Osteoblast (primary cell): ENCODE measurements around the gene RILPL2. TPM values are rescaled to one million over a fixed set of nuclear protein-coding genes. Genes with fewer than 3 reads are reported as not detected.
"Not testable (repeated sequence)": the region's sequence is repeated elsewhere in the genome, so short reads cannot be mapped to it uniquely, and the experiment has no call there.

Experiments used
- DNase-seq: peaks from one replicate; pipeline ENCODE4 v3.0.0; 2011; ENCODE audit warnings: low spot score, mixed read lengths; ENCODE audit not compliant: insufficient read length; ENCODE audit errors: missing footprints
- H2AFZ ChIP-seq: 2 replicates; pipeline ENCODE4 v1.6.0; 2011; ENCODE audit warnings: mild to moderate bottlenecking, low read length
- H3K27ac ChIP-seq: 2 replicates; pipeline ENCODE4 v1.5.1; 2011; ENCODE audit warnings: mild to moderate bottlenecking, low read depth, low read length, moderate library complexity
- H3K27me3 ChIP-seq: 2 replicates; pipeline ENCODE4 v1.6.0; 2012; ENCODE audit warnings: mild to moderate bottlenecking, control low read depth, inconsistent platforms, low read length, moderate library complexity; ENCODE audit not compliant: insufficient read depth
- H3K36me3 ChIP-seq: 2 replicates; pipeline ENCODE4 v1.5.1; 2011; ENCODE audit warnings: mild to moderate bottlenecking, low read length, control low read depth, moderate library complexity; ENCODE audit not compliant: insufficient read depth
- H3K4me1 ChIP-seq: 2 replicates; pipeline ENCODE4 v1.5.1; 2011; ENCODE audit warnings: mild to moderate bottlenecking, low read length, control low read depth, moderate library complexity; ENCODE audit not compliant: insufficient read depth
- H3K4me2 ChIP-seq: 2 replicates; pipeline ENCODE4 v1.6.0; 2011; ENCODE audit warnings: mild to moderate bottlenecking, low read length; ENCODE audit not compliant: insufficient read depth
- H3K4me3 ChIP-seq: fragments of 200-600 bp; sonication (generic); 3 replicates; pipeline ENCODE4 v1.5.1; 2012; ENCODE audit warnings: mild to moderate bottlenecking, low read length, inconsistent platforms; ENCODE audit not compliant: insufficient read depth
- H3K79me2 ChIP-seq: 2 replicates; pipeline ENCODE4 v1.6.0; 2012; ENCODE audit warnings: mild to moderate bottlenecking, low read length, control low read depth, inconsistent platforms; ENCODE audit not compliant: insufficient read depth
- H3K9me3 ChIP-seq: 2 replicates; pipeline ENCODE4 v1.5.1; 2011; ENCODE audit warnings: low read depth, low read length, control low read depth
- H4K20me1 ChIP-seq: 2 replicates; pipeline ENCODE4 v1.6.0; 2012; ENCODE audit warnings: mild to moderate bottlenecking, low read length, control low read depth; ENCODE audit not compliant: insufficient read depth
- total RNA-seq: library from RNA; depleted of rRNA; stranded (reverse); fragments of >200 nt; gene quantifications from 2 replicates; pipeline ENCODE4 v1.2.3, GENCODE V29; 2012
- TF ChIP-seq, protein P1 (sequence below): IDR thresholded peaks from 2 replicates; pipeline ENCODE4 v1.5.1; 2011; ENCODE audit warnings: mild to moderate bottlenecking, low read depth, low read length, moderate library complexity; ENCODE audit errors: extremely low read depth

The RILPL2 gene
- total RNA-seq, 1 donor: 5.1 TPM

DNA sequence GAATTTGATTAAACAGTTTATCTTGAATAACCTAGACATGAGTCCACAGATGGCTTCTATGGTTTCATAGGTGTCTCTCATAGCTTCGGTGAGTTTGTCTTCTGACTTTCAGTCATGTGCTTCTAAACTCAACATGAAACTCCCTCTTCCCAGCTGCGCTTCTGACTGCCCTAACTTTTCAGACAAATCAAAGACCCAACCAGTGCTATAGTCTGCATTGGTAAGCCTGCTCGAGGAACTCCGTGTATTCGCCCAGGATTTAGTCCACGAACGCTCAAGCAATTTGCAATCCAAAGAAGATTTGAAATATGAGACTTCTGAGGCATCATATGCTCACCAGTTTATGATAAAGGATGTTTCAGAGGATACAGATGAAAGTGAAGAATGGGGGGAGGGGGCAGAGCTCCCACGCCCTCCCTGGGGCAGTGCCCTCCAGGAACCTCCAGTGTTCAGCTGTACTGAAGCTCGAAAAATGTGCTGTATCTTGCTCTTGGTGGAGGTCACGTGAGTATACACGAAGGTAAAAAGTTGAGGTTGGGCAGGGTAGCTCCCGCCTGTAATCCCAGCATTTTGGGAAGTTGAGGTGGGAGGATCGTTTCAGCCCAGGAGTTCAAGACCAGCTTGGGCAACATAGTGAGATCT lies 5.2 kb upstream of the RILPL2 start:
- H3K36me3 ChIP-seq: no peaks in the 10 kb centered on the region
- TF ChIP-seq, protein P1, sequence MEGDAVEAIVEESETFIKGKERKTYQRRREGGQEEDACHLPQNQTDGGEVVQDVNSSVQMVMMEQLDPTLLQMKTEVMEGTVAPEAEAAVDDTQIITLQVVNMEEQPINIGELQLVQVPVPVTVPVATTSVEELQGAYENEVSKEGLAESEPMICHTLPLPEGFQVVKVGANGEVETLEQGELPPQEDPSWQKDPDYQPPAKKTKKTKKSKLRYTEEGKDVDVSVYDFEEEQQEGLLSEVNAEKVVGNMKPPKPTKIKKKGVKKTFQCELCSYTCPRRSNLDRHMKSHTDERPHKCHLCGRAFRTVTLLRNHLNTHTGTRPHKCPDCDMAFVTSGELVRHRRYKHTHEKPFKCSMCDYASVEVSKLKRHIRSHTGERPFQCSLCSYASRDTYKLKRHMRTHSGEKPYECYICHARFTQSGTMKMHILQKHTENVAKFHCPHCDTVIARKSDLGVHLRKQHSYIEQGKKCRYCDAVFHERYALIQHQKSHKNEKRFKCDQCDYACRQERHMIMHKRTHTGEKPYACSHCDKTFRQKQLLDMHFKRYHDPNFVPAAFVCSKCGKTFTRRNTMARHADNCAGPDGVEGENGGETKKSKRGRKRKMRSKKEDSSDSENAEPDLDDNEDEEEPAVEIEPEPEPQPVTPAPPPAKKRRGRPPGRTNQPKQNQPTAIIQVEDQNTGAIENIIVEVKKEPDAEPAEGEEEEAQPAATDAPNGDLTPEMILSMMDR: no peak
- no peaks in the 10 kb centered on the region for H3K27me3 ChIP-seq
- no peak overlapping the region for H2AFZ ChIP-seq
- DNase-seq: peak; percentile 31
- H3K4me3 ChIP-seq: no peak overlapping the region
- H3K4me2 ChIP-seq: no peak overlapping the region
- H3K4me1 ChIP-seq: peaks cover 25% of the 10 kb centered on the region
- H3K27ac ChIP-seq: no peak overlapping the region
- no peaks in the 10 kb centered on the region for H3K79me2 ChIP-seq
- H4K20me1 ChIP-seq: no peaks in the 10 kb centered on the region
- H3K9me3 ChIP-seq: no peaks in the 10 kb centered on the region

- Histone ChIP-seq H3K36me3 (no peaks in the 10 kb centered on the region), H2AFZ (peak overlapping the region; percentile 95), H3K4me3 (peak overlapping the region; percentile 98), H3K27ac (peak overlapping the region; percentile 84), H3K27me3 (no peaks in the 10 kb centered on the region), H3K4me1 (peaks cover 28% of the 10 kb centered on the region), H4K20me1 (no peaks in the 10 kb centered on the region), H3K4me2 (peak overlapping the region; percentile 92), H3K9me3 (no peaks in the 10 kb centered on the region), H3K79me2 (peaks cover 40% of the 10 kb centered on the region)
- TF ChIP-seq, protein P1: no peak
- DNase-seq: no peak
Measured at GRCh38 chr12:123435636-123436016, 858 bp downstream of the RILPL2 start.

GRCh38 chr12:123433615-123434014 lies 2.9 kb downstream of the RILPL2 start:
- TF ChIP-seq, protein P1: no peak
- Histone ChIP-seq H3K4me2 (peak overlapping the region; percentile 84), H2AFZ (no peak overlapping the region), H3K27ac (no peak overlapping the region), H3K9me3 (no peaks in the 10 kb centered on the region), H4K20me1 (no peaks in the 10 kb centered on the region), H3K4me1 (peaks cover 28% of the 10 kb centered on the region), H3K27me3 (no peaks in the 10 kb centered on the region), H3K36me3 (peaks cover 4% of the 10 kb centered on the region), H3K79me2 (peaks cover 43% of the 10 kb centered on the region), H3K4me3 (no peak overlapping the region)
- no peak for DNase-seq

DNA sequence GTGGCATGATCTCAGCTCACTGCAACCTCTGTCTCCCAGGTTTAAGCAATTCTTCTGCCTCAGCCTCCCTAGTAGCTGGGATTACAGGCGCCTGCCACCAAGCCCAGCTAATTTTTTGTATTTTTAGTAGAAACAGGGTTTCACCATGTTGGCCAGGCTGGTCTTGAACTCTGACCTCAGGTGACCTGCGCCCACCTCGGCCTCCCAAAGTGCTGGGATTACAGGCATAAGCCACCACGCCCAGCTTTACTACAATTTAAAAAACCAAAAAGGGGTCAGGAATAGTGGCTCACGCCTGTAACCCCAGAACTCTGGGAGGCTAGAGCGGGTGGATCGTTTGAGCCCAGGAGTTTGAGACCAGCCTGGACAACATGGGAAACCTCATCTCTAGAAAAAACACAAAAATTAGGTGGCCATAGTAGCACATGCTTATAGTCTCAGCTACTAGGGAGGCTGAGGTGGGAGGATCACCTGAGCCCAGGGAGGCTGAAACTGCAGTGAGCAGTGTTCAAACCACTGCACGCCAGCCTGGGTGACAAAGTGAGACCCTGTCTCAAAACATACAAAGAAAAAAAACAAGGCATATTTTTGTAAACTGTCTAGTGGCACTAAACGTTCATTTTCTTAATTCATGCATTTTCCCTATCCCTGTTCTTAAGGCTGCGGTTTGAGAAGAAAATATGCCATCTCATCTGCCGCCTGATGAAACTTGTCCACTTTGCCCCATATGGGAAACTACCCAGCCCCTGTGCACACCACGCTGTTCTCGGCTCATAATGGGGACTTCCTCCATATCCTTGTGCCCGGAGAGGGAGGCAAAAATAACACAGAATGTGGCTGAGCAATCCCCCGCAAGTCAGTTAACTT lies 4.3 kb downstream of the RILPL2 start:
- peak overlapping the region; percentile 65 for H3K4me3 ChIP-seq
- H3K4me2 ChIP-seq: peak overlapping the region; percentile 84
- peak; percentile 62 for DNase-seq
- not testable (repeated sequence) for H3K9me3 ChIP-seq, H3K27me3 ChIP-seq, H4K20me1 ChIP-seq, H3K36me3 ChIP-seq
- peaks cover 46% of the 10 kb centered on the region for H3K79me2 ChIP-seq
- H2AFZ ChIP-seq: peak overlapping the region; percentile 85
- H3K4me1 ChIP-seq: peaks cover 28% of the 10 kb centered on the region
- peak overlapping the region; percentile 68 for H3K27ac ChIP-seq

DNA sequence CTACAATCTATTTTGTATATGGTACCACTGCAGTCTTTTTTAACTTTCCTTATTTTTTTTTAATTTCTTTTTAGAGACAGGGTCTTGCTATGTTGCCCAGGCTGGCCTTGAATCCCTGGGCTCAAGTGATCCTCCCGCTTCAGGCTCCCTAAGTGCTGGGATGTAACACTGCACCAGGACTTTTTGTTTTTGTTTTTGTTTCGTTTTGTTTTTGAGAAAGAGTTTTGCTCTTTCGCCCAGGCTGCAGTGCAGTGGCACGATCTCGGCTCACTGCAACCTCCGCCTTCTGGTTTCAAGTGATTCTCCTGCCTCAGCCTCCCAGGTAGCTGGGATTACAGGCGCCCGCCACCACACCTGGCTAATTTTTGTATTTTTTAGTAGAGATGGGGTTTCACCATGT lies 7.4 kb downstream of the RILPL2 start:
- peaks cover 30% of the 10 kb centered on the region for H3K79me2 ChIP-seq
- not testable (repeated sequence) for H3K27ac ChIP-seq, H2AFZ ChIP-seq, DNase-seq, H3K27me3 ChIP-seq, H3K4me3 ChIP-seq, H3K9me3 ChIP-seq, H4K20me1 ChIP-seq, H3K4me2 ChIP-seq
- peaks cover 12% of the 10 kb centered on the region for H3K36me3 ChIP-seq
- H3K4me1 ChIP-seq: peaks cover 14% of the 10 kb centered on the region
